Esophagus (tissue), 2 donors: ENCODE measurements around the gene DOCK6. TPM values are rescaled to one million over a fixed set of nuclear protein-coding genes. Genes with fewer than 3 reads are reported as not detected.

Experiments
- H3K27ac ChIP-seq, 2 donors: one replicate each; pipeline ENCODE4 v1.5.1; 2013; ENCODE audit warnings: low read depth in 2 of 2, mild to moderate bottlenecking in 2 of 2, inconsistent platforms in 1 of 2, low read length in 1 of 2, moderate library complexity in 1 of 2
- H3K27me3 ChIP-seq, 2 donors: one replicate each; pipeline ENCODE4 v1.6.1; 2013; ENCODE audit warnings: low read length in 2 of 2, control low read depth in 1 of 2, mild to moderate bottlenecking in 1 of 2; ENCODE audit not compliant: insufficient read depth in 2 of 2, control insufficient read depth in 1 of 2
- H3K36me3 ChIP-seq, 2 donors: one replicate each; pipeline ENCODE4 v1.6.1; 2013; ENCODE audit warnings: low read length in 1 of 2; ENCODE audit not compliant: control insufficient read depth in 2 of 2, insufficient read depth in 2 of 2
- H3K4me1 ChIP-seq, 2 donors: one replicate each; pipeline ENCODE4 v1.6.1; 2013; ENCODE audit warnings: low read length in 1 of 2; ENCODE audit not compliant: control insufficient read depth in 2 of 2, insufficient read depth in 2 of 2
- H3K4me3 ChIP-seq, 2 donors: one replicate each; pipeline ENCODE4 v1.5.1; 2013; ENCODE audit warnings: low read length in 2 of 2, mild to moderate bottlenecking in 2 of 2, low read depth in 1 of 2, moderate library complexity in 1 of 2
- H3K9me3 ChIP-seq, 2 donors: one replicate each; pipeline ENCODE4 v1.6.1; 2013; ENCODE audit warnings: mild to moderate bottlenecking in 2 of 2, low read depth in 1 of 2, low read length in 1 of 2, moderate library complexity in 1 of 2; ENCODE audit not compliant: control insufficient read depth in 2 of 2, insufficient read depth in 1 of 2
- WGBS, 2 donors: extraction: QIAGEN DNeasy Blood & Tissue Kit; methylation state at CpG; one replicate each; pipeline ENCODE4 v1.1.7; 2013; 5-methylcytosine and 5-hydroxymethylcytosine counted together
- polyA plus RNA-seq, 2 donors: library from polyadenylated mRNA; stranded (reverse); fragments of 200-250 nt; gene quantifications; one replicate each; pipeline ENCODE4 v1.2.3, GENCODE V29; 2013
- donor health status: healthy with polysubstance abuse.
- donor health status: Bipolar disorder and iron deficiency.

The DOCK6 gene
- polyA plus RNA-seq, 2 donors, result 25.8 to 53.5 TPM

DNA sequence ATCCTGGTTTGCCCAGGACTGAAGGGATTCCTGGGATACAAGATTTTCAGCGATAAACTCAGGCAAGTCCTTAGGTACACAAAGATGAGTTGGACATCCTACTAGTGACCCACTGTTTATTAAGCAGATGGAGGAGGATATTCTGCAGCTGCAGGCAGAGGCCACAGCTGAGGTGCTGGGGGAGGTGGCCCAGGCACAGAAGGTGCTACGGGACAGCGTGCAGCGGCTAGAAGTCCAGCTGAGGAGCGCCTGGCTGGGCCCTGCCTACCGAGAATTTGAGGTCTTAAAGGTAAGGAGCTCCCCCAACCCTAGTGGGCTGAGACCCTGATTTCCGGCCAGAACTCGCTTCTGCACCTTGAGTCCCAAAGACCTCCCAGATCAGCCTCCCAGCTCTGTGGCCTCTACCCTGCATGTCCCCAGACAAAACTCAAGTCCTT lies 22.3 kb downstream of the DOCK6 start:
- Histone ChIP-seq H3K9me3 (peaks cover 0 to 9% of the 10 kb centered on the region in 2 donors), H3K4me3 (no peak overlapping the region), H3K27me3 (no peaks in the 10 kb centered on the region), H3K27ac (no peak overlapping the region), H3K36me3 (peaks cover 10 to 40% of the 10 kb centered on the region in 2 donors), H3K4me1 (peaks cover 0 to 4% of the 10 kb centered on the region in 2 donors)
- WGBS, 2 donors, result 96 to 100% methylated on average over 8 of the region's 8 CpGs

DNA sequence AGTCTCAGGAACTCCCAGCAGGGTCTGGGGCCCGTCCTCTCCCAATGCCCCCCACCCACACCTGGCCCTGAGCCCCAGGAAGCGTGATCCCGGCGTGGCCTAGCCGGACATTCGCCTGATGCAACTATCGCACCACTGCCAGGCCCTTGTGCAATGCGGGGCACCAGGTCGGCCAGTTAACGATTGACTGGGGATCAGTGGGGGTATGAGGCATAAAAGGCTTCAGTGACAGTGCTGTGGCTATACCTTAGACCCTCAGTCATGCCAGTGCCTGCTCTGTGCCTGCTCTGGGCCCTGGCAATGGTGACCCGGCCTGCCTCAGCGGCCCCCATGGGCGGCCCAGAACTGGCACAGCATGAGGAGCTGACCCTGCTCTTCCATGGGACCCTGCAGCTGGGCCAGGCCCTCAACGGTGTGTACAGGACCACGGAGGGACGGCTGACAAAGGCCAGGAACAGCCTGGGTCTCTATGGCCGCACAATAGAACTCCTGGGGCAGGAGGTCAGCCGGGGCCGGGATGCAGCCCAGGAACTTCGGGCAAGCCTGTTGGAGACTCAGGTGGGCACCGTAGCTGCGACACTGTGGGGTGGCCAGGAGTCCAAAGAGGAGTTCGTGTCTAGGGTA lies 22.8 kb downstream of the DOCK6 start, which contains the start of gene ANGPTL8:
Gene ANGPTL8, plus strand, starts transcription at position 243 of the 624 bp plus-strand sequence. Its CDS starts 19 bp downstream, at position 262.
- peaks cover 0 to 4% of the 10 kb centered on the region in 2 donors for H3K4me1 ChIP-seq
- H3K27ac ChIP-seq, result no peak within 1 kb of the TSS
- H3K9me3 ChIP-seq, result peaks cover 0 to 9% of the 10 kb centered on the region in 2 donors
- H3K36me3 ChIP-seq, result peaks cover 10 to 37% of the 10 kb centered on the region in 2 donors
- H3K4me3 ChIP-seq, result no peak within 1 kb of the TSS
- no peaks in the 10 kb centered on the region for H3K27me3 ChIP-seq
- 95% methylated on average over 23 of the region's 23 CpGs for WGBS, 2 donors

DNA sequence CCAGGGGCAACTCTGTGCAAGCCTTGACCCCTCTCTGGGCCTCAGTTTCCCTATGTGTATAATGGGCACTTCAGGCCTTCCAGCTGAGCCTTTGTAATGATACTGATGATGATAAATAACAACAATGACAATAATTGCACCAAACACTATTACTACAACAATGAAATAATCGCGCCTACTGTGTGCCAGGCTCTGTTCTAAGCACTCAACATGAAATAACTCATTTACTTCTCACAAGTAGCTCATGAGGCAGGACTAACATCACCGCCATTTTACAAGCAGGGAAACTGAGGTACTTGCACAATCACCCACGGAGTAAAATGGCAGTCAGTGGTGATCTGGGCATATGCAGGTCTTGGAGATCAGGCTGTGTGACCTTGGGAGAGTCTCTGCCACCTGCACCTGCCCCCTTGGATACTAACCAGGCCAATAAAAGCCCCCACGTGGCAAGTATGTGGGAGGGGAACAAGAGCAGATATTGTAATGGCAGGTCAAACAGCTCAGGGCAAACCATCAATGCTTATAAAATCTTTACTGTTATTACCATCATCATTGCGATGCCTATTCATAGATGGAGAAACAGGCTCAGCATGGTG lies 23.4 kb downstream of the DOCK6 start:
- H3K9me3 ChIP-seq, result peaks cover 0 to 9% of the 10 kb centered on the region in 2 donors
- peaks cover 0 to 4% of the 10 kb centered on the region in 2 donors for H3K4me1 ChIP-seq
- peaks cover 10 to 37% of the 10 kb centered on the region in 2 donors for H3K36me3 ChIP-seq
- WGBS, 2 donors, result 90 to 94% methylated on average over 6 of the region's 6 CpGs
- H3K27ac ChIP-seq, result no peak overlapping the region
- no peak overlapping the region for H3K4me3 ChIP-seq
- no peaks in the 10 kb centered on the region for H3K27me3 ChIP-seq

DNA sequence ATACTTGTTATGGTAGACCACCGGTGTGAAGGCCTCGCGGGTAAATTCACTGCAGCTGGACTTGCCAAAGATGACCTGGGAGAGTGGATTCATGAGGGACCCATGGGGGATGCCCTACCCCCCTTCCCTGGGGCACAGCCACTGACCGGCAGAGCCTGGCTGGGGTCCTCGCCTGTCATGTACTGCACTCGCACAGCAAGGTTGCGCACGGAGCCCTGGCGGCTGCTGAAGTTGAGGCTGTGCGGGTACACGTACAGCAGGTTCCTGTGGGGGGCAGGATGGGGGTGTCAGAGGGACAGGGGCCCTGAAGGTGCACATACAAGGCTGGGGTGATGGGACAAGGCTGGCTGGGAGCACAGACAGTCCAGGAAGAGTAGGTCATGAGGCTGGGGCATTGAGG lies 24.3 kb downstream of the DOCK6 start:
- peaks cover 10 to 33% of the 10 kb centered on the region in 2 donors for H3K36me3 ChIP-seq
- no peak overlapping the region for H3K27ac ChIP-seq
- peaks cover 0 to 8% of the 10 kb centered on the region in 2 donors for H3K9me3 ChIP-seq
- WGBS, 2 donors, result 92 to 94% methylated on average over 11 of the region's 11 CpGs
- no peak overlapping the region for H3K4me3 ChIP-seq
- H3K27me3 ChIP-seq, result no peaks in the 10 kb centered on the region
- no peaks in the 10 kb centered on the region for H3K4me1 ChIP-seq

DNA sequence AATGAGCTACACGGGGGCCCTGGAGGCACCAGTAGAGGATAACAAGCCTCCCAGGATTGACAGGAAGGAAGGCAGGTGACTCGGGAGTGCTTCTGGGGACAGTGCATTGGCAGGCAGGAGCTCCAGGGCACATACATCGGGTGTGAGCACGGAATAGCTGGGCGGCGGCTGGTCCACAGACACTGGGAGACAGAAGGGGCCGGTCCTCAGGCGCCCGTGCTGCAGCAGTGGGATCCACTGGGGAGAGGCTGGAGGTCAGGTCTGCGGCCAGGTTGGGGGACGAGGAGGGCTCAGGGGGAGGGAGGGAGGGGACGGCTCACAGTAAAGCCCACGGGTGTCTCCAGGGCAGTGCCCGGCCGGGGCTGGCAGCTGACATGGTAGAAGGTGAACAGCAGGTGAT lies 25.0 kb downstream of the DOCK6 start:
- 81 to 94% methylated on average over 14 to 15 of the region's 15 CpGs for WGBS, 2 donors
- Histone ChIP-seq H3K4me3 (no peak overlapping the region), H3K27me3 (no peaks in the 10 kb centered on the region), H3K4me1 (no peaks in the 10 kb centered on the region), H3K27ac (no peak overlapping the region), H3K36me3 (peaks cover 17 to 34% of the 10 kb centered on the region in 2 donors), H3K9me3 (peaks cover 0 to 6% of the 10 kb centered on the region in 2 donors)

DNA sequence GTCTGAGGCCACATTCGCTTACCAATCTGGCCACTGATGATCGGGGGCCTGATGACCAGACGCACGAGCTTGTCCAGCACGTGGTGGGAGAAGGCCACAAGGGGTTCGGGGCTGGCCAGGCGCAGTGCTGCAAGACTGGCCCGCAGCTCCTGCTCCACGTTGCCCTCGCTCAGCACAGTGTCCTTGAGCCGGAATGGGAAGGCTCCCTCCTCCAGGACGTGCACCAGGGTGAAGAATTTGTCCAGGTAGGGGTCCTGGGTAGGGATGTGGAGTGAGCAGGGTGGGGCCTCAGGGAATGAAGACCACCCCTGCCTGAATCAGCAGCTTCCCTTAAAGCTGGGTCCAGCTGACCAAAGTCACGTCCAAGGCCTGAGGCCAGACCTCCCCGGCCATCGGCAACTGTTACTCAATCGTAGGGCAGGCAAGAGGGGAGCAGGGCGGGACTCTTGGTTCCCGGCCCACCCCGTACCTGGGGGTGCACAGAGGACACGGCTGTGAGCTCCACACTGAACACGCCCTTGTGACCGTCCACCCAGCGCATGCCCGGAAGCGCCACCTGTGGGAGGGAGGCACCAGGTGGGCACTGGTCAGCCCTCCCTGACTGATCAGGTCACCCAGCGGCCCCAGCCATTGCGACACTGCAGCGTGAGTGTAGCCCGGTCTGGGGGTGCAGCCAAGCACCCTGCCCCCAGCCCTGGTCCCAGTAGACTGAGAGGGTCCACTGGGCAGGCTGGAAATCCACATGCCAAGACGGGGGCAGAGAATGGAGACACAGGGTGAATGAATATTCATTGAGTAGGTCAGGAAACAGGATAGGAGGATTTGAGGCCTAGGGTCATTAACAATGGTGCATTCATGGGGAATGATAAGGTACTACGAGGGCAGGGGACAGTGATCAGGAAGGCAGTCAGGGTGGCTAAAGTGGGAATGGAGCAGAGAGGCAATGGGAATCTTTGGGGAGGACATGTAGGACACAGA lies 25.7 kb downstream of the DOCK6 start:
- Histone ChIP-seq H3K27me3 (no peaks in the 10 kb centered on the region), H3K4me3 (no peak overlapping the region), H3K4me1 (no peaks in the 10 kb centered on the region), H3K36me3 (peaks cover 21 to 37% of the 10 kb centered on the region in 2 donors), H3K27ac (no peak overlapping the region), H3K9me3 (peaks cover 0 to 6% of the 10 kb centered on the region in 2 donors)
- 91 to 92% methylated on average over 27 to 31 of the region's 31 CpGs for WGBS, 2 donors

DNA sequence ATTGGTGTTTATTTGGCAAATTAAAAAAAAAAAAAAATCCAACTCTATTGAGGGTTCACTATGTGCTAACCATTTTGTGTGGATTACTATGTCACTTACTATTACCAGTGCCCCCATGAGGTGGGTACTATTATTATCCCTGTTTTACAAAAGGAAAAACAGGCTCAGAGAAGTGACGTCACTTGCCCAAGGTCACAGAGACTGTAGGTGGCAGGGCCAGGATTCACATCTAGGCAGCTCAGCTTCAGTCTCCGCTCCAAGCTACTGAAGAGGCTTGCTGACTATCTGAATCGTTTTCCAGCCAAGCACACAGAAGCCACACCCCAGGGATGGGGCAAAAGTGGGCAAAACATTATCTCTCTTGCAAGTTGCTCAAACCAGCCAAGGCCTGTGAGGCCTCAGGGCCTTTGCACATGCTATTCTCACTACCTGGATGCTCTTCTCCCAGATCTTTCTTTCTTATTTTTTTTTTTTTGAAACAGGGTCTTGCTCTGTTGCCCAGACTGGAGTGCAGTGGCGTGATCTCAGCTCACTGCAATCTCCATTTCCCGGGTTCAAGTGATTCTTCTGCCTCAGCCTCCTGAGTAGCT lies 27.7 kb downstream of the DOCK6 start:
- WGBS, 2 donors, result 86 to 88% methylated on average over 5 of the region's 5 CpGs
- no peak overlapping the region for H3K27ac ChIP-seq
- H3K27me3 ChIP-seq, result no peaks in the 10 kb centered on the region
- H3K9me3 ChIP-seq, result peaks cover 0 to 4% of the 10 kb centered on the region in 2 donors
- no peak overlapping the region for H3K4me3 ChIP-seq
- H3K36me3 ChIP-seq, result peaks cover 21 to 40% of the 10 kb centered on the region in 2 donors
- no peaks in the 10 kb centered on the region for H3K4me1 ChIP-seq

DNA sequence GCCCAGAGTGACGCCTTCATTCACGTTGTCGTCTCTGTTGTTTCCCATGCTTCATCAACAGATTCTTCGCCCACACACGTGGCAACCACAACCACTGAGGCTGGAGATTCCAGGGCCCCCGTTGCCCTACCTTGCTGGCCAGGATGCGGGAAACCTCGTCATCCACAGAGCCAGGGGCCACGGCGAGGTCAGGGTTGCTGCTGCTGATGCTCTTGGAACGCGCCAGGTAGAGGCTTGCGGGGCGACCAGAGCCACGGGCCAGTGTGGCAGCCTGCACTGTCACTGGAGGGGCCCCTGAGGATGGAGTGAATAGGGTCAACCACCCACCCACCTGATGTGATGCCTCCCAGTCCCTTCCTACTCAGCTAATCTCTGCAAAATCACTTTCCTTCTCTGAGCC lies 29.3 kb downstream of the DOCK6 start:
- no peak overlapping the region for H3K27ac ChIP-seq
- H3K9me3 ChIP-seq, result no peaks in the 10 kb centered on the region
- H3K27me3 ChIP-seq, result no peaks in the 10 kb centered on the region
- H3K4me1 ChIP-seq, result no peaks in the 10 kb centered on the region
- H3K36me3 ChIP-seq, result peaks cover 19 to 40% of the 10 kb centered on the region in 2 donors
- 86 to 90% methylated on average over 15 of the region's 15 CpGs for WGBS, 2 donors
- no peak overlapping the region for H3K4me3 ChIP-seq

DNA sequence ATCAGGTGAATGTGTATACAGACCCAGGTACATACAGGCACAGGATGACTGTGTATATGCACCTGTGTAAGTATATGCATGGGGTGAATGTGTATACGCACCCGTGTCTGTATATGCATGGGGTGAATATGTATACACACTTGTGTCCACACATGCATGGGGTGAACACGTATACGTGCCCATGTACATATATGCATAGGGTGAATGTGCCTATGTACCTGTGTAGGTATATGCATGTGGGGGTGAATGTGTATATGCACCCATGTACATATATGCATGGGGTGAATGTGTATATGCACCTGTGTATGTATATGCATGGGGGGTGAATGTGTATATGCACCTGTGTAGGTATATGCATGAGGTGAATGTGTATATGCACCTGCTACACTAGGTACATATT lies 29.8 kb downstream of the DOCK6 start:
- Histone ChIP-seq H3K36me3 (peaks cover 19 to 39% of the 10 kb centered on the region in 2 donors), H3K27ac (no peak overlapping the region), H3K27me3 (no peaks in the 10 kb centered on the region), H3K9me3 (no peaks in the 10 kb centered on the region), H3K4me3 (no peak overlapping the region), H3K4me1 (no peaks in the 10 kb centered on the region)
- 91 to 94% methylated on average over 4 of the region's 4 CpGs for WGBS, 2 donors
